ENCODE measurements around the gene IL1RAPL2.

The IL1RAPL2 gene

DNA sequence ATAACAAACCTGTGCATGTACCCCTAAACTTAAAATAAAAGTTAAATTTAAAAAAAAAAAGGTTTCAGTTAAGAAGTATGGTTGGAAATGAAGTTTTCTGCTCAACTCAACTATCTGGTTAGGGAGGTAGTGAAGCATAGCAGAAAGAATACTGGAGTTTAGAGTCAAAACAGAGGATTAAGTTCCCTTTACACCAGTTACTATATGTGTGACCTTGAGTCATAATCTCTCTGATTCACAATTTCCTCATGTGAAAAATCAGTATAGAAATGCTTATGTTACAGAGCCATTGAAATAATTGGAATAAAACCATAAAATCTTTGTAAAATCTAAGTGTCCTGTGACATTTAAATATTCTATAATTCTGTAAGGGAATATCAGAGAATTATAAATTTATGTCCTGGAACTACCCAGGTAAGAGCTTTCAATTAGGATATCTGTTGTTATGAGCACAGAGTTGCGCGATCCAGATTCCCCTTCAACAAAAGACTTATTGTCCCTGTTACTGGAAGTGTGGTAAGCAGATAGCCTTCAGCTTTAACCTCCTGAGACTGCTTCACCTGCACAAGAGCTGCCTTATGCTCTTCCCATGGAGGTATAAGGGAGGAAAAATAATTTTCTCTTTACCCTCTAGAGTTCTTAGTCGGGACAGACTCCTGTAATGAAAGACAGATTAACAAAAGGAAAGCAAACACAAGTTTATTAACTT, 1052.5 kb downstream of the IL1RAPL2 start:
- no peaks in the 10 kb centered on the region for H3K9me3 ChIP-seq (ENCODE audit: insufficient read depth, low read length)
- TF ChIP-seq, protein P1, sequence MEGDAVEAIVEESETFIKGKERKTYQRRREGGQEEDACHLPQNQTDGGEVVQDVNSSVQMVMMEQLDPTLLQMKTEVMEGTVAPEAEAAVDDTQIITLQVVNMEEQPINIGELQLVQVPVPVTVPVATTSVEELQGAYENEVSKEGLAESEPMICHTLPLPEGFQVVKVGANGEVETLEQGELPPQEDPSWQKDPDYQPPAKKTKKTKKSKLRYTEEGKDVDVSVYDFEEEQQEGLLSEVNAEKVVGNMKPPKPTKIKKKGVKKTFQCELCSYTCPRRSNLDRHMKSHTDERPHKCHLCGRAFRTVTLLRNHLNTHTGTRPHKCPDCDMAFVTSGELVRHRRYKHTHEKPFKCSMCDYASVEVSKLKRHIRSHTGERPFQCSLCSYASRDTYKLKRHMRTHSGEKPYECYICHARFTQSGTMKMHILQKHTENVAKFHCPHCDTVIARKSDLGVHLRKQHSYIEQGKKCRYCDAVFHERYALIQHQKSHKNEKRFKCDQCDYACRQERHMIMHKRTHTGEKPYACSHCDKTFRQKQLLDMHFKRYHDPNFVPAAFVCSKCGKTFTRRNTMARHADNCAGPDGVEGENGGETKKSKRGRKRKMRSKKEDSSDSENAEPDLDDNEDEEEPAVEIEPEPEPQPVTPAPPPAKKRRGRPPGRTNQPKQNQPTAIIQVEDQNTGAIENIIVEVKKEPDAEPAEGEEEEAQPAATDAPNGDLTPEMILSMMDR (IDR thresholded peaks at IDR 0.05; ENCODE audit: low read depth, low read length): no peak
- TF ChIP-seq EZH2phosphoT487 (IDR thresholded peaks at IDR 0.05; ENCODE audit: low read depth): no peak
- H3K4me3 ChIP-seq (ENCODE audit: low read length): no peak overlapping the region
- H3K79me2 ChIP-seq (ENCODE audit: low read length): no peaks in the 10 kb centered on the region
- no peak overlapping the region for H2AFZ ChIP-seq (ENCODE audit: low read depth, low read length)
- H4K20me1 ChIP-seq (ENCODE audit: insufficient read depth, low read length): no peaks in the 10 kb centered on the region
- no peak overlapping the region for H3K4me2 ChIP-seq (ENCODE audit: low read length)
- H3K36me3 ChIP-seq (replicated peaks; ENCODE audit: low read depth, low read length): no peaks in the 10 kb centered on the region
- no peaks in the 10 kb centered on the region for H3K4me1 ChIP-seq (ENCODE audit: low read length)
- H3K27me3 ChIP-seq (ENCODE audit: low read depth, low read length): no peaks in the 10 kb centered on the region
- H3K9ac ChIP-seq (ENCODE audit: low read length): no peak overlapping the region
- H3K27ac ChIP-seq (ENCODE audit: low read length): no peak overlapping the region

DNA sequence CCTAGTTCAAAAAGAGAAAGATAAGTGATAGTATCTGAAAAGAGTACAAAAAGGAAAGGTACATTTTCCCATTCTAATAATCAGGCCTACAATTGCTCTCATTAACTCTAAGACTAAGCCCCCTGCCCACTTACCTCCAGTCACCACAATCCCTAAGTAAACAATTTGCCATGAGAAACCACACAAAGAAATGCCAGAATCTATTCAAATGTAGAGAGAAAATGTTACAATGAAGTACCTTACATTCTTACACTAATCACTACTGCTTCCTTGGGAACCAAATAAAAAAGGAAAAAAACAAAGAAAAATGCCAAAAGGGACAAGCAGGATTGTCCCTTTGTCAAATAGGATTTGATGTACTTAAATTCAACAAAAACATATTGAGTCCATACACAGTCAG, 1068.2 kb downstream of the IL1RAPL2 start:
- Histone ChIP-seq H3K4me2 (ENCODE audit: low read length) (no peak overlapping the region), H3K4me3 (ENCODE audit: low read length) (no peak overlapping the region), H3K36me3 (replicated peaks; ENCODE audit: low read depth, low read length) (no peaks in the 10 kb centered on the region), H3K4me1 (ENCODE audit: low read length) (no peaks in the 10 kb centered on the region), H3K27ac (ENCODE audit: low read length) (no peak overlapping the region), H4K20me1 (ENCODE audit: insufficient read depth, low read length) (no peaks in the 10 kb centered on the region), H3K9me3 (ENCODE audit: insufficient read depth, low read length) (no peaks in the 10 kb centered on the region), H3K9ac (ENCODE audit: low read length) (no peak overlapping the region), H2AFZ (ENCODE audit: low read depth, low read length) (no peak overlapping the region), H3K79me2 (ENCODE audit: low read length) (no peaks in the 10 kb centered on the region), H3K27me3 (ENCODE audit: low read depth, low read length) (no peaks in the 10 kb centered on the region)
- TF ChIP-seq EZH2phosphoT487 (IDR thresholded peaks at IDR 0.05; ENCODE audit: low read depth): no peak
- TF ChIP-seq, protein P1 (IDR thresholded peaks at IDR 0.05; ENCODE audit: low read depth, low read length): no peak

DNA sequence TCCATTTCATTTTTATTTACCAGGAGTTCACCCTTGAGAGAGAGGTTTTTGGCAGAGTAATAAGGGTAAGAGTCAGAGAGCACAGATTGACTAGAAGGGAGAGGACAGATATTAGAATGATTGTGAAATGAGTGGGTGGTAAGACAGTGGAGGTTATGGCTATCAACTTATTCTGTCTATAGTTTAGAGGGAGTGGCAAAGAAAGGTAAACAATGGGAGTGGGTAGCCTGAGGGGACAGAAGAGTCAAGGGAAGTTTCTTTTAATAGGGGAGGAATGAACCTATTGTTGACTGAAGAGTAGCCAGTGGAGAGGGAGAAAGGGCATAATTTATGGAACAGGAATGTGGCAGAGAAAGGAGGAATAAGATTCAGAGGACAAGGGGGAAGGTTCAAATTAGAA, 1069.8 kb downstream of the IL1RAPL2 start:
- H4K20me1 ChIP-seq (ENCODE audit: insufficient read depth, low read length): no peaks in the 10 kb centered on the region
- H3K79me2 ChIP-seq (ENCODE audit: low read length): no peaks in the 10 kb centered on the region
- H2AFZ ChIP-seq (ENCODE audit: low read depth, low read length): no peak overlapping the region
- no peak overlapping the region for H3K4me3 ChIP-seq (ENCODE audit: low read length)
- H3K27me3 ChIP-seq (ENCODE audit: low read depth, low read length): no peaks in the 10 kb centered on the region
- no peak overlapping the region for H3K9ac ChIP-seq (ENCODE audit: low read length)
- no peak overlapping the region for H3K4me2 ChIP-seq (ENCODE audit: low read length)
- H3K36me3 ChIP-seq (replicated peaks; ENCODE audit: low read depth, low read length): no peaks in the 10 kb centered on the region
- H3K4me1 ChIP-seq (ENCODE audit: low read length): no peaks in the 10 kb centered on the region
- H3K9me3 ChIP-seq (ENCODE audit: insufficient read depth, low read length): no peaks in the 10 kb centered on the region
- TF ChIP-seq, protein P1 (IDR thresholded peaks at IDR 0.05; ENCODE audit: low read depth, low read length): no peak
- TF ChIP-seq EZH2phosphoT487 (IDR thresholded peaks at IDR 0.05; ENCODE audit: low read depth): no peak
- H3K27ac ChIP-seq (ENCODE audit: low read length): no peak overlapping the region

DNA sequence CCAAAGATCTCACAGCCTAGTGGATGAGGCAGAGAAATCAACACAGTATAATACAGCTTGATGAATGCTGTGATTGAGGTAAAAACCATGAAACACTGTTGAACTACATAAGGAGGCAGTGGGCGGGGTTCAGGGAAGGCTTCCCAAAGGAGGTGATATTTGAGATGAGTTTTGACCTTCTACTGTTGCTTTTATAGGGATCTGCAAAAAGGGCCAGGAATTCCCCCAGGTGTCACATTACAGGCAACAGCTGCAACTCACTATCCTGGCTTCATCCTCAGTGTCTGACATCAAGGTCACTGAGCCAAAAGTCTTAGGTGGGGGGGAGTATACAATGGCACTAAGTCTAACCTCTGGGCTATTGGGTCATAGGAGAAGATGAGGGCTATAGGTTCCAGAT, 1070.7 kb downstream of the IL1RAPL2 start:
- no peaks in the 10 kb centered on the region for H4K20me1 ChIP-seq (ENCODE audit: insufficient read depth, low read length)
- no peak overlapping the region for H3K9ac ChIP-seq (ENCODE audit: low read length)
- H2AFZ ChIP-seq (ENCODE audit: low read depth, low read length): no peak overlapping the region
- no peak overlapping the region for H3K4me3 ChIP-seq (ENCODE audit: low read length)
- H3K79me2 ChIP-seq (ENCODE audit: low read length): no peaks in the 10 kb centered on the region
- H3K4me2 ChIP-seq (ENCODE audit: low read length): no peak overlapping the region
- H3K27ac ChIP-seq (ENCODE audit: low read length): no peak overlapping the region
- H3K27me3 ChIP-seq (ENCODE audit: low read depth, low read length): no peaks in the 10 kb centered on the region
- no peaks in the 10 kb centered on the region for H3K4me1 ChIP-seq (ENCODE audit: low read length)
- H3K9me3 ChIP-seq (ENCODE audit: insufficient read depth, low read length): no peaks in the 10 kb centered on the region
- H3K36me3 ChIP-seq (replicated peaks; ENCODE audit: low read depth, low read length): no peaks in the 10 kb centered on the region
- TF ChIP-seq EZH2phosphoT487 (IDR thresholded peaks at IDR 0.05; ENCODE audit: low read depth): no peak
- TF ChIP-seq, protein P1 (IDR thresholded peaks at IDR 0.05; ENCODE audit: low read depth, low read length): no peak

Data from OCI-LY3 (cell line).